Subcutaneous abdominal adipose tissue (tissue), 5 donors: Measurements from ENCODE around the gene UGCG.
"Not testable (repeated sequence)": the region's sequence is repeated elsewhere in the genome, so short reads cannot be mapped to it uniquely, and the experiment has no call there.

Experiments
- H3K27ac ChIP-seq: one replicate; pipeline ENCODE4 v1.7.0; 2013; ENCODE audit warnings: low read depth, mild to moderate bottlenecking, inconsistent platforms, low read length, moderate library complexity
- H3K27me3 ChIP-seq, 5 donors: one replicate each; pipeline ENCODE4 v1.7.0; 2013; ENCODE audit warnings: low read length in 5 of 5, inconsistent platforms in 1 of 5; ENCODE audit not compliant: control insufficient read depth in 5 of 5, insufficient read depth in 4 of 5
- H3K36me3 ChIP-seq, 5 donors: one replicate each; pipeline ENCODE4 v1.7.0; 2013; ENCODE audit warnings: low read length in 5 of 5; ENCODE audit not compliant: control insufficient read depth in 5 of 5, insufficient read depth in 5 of 5
- H3K4me1 ChIP-seq, 5 donors: one replicate each; pipeline ENCODE4 v1.7.0; 2013; ENCODE audit warnings: low read length in 5 of 5, mild to moderate bottlenecking in 3 of 5, moderate library complexity in 1 of 5; ENCODE audit not compliant: control insufficient read depth in 5 of 5, insufficient read depth in 5 of 5
- H3K4me3 ChIP-seq, 5 donors: one replicate each; pipeline ENCODE4 v1.7.0; 2013; ENCODE audit warnings: low read length in 5 of 5, low read depth in 1 of 5
- H3K9ac ChIP-seq, 5 donors: one replicate each; pipeline ENCODE4 v1.7.0; 2013; ENCODE audit warnings: low read length in 5 of 5, mild to moderate bottlenecking in 4 of 5, moderate library complexity in 3 of 5
- H3K9me3 ChIP-seq, 5 donors: one replicate each; pipeline ENCODE4 v1.7.0; 2013; ENCODE audit warnings: low read length in 5 of 5; ENCODE audit not compliant: control insufficient read depth in 5 of 5
- donor health status: healthy.
- donor health status: healthy.
- donor health status: healthy.
- donor health status: healthy.
- donor health status: healthy.

Gene UGCG

GRCh38 chr9:111870774-111871498 lies 25.7 kb upstream of the UGCG start:
- H3K27ac ChIP-seq, result no peak overlapping the region
- H3K9ac ChIP-seq, result no peak overlapping the region
- H3K36me3 ChIP-seq, result peaks cover 0 to 4% (median 0%) of the 10 kb centered on the region in 5 donors
- no peak overlapping the region for H3K4me3 ChIP-seq
- no peaks in the 10 kb centered on the region for H3K9me3 ChIP-seq
- peaks cover 0 to 2% (median 0%) of the 10 kb centered on the region in 5 donors for H3K4me1 ChIP-seq
- H3K27me3 ChIP-seq, result no peaks in the 10 kb centered on the region

GRCh38 chr9:111871499-111871855 lies 25.1 kb upstream of the UGCG start:
- H3K36me3 ChIP-seq, result peaks cover 0 to 4% (median 0%) of the 10 kb centered on the region in 5 donors
- peaks cover 0 to 2% (median 0%) of the 10 kb centered on the region in 5 donors for H3K4me1 ChIP-seq
- H3K4me3 ChIP-seq, result no peak overlapping the region
- no peak overlapping the region for H3K9ac ChIP-seq
- H3K9me3 ChIP-seq, result no peaks in the 10 kb centered on the region
- H3K27ac ChIP-seq, result no peak overlapping the region
- no peaks in the 10 kb centered on the region for H3K27me3 ChIP-seq

- Histone ChIP-seq H3K27ac (no peak overlapping the region), H3K4me1 (no peaks in the 10 kb centered on the region), H3K9ac (no peak overlapping the region), H3K4me3 (no peak overlapping the region), H3K36me3 (peaks cover 0 to 4% (median 0%) of the 10 kb centered on the region in 5 donors), H3K27me3 (no peaks in the 10 kb centered on the region), H3K9me3 (no peaks in the 10 kb centered on the region)
Measured at GRCh38 chr9:111872886-111873285, 23.7 kb upstream of the UGCG start.

- Histone ChIP-seq H3K4me1 (no peaks in the 10 kb centered on the region), H3K9ac (no peak overlapping the region), H3K9me3 (no peaks in the 10 kb centered on the region), H3K36me3 (peaks cover 0 to 4% (median 0%) of the 10 kb centered on the region in 5 donors), H3K27me3 (no peaks in the 10 kb centered on the region), H3K4me3 (no peak overlapping the region), H3K27ac (no peak overlapping the region)
Measured at GRCh38 chr9:111873901-111874300, 22.7 kb upstream of the UGCG start.

- no peaks in the 10 kb centered on the region for H3K4me1 ChIP-seq
- H3K27me3 ChIP-seq, result no peaks in the 10 kb centered on the region
- H3K36me3 ChIP-seq, result peaks cover 0 to 4% (median 0%) of the 10 kb centered on the region in 5 donors
- no peaks in the 10 kb centered on the region for H3K9me3 ChIP-seq
- H3K27ac ChIP-seq, result no peak overlapping the region
- no peak overlapping the region for H3K9ac ChIP-seq
- no peak overlapping the region for H3K4me3 ChIP-seq
Measured at GRCh38 chr9:111874500-111874899, 22.1 kb upstream of the UGCG start.

GRCh38 chr9:111875291-111875690 lies 21.3 kb upstream of the UGCG start:
- H3K4me3 ChIP-seq, H3K27ac ChIP-seq, H3K4me1 ChIP-seq, H3K9me3 ChIP-seq, H3K9ac ChIP-seq, H3K36me3 ChIP-seq, H3K27me3 ChIP-seq: not testable (repeated sequence)

GRCh38 chr9:111875691-111876090 lies 20.9 kb upstream of the UGCG start:
- not testable (repeated sequence) for H3K27ac ChIP-seq, H3K36me3 ChIP-seq, H3K9me3 ChIP-seq

GRCh38 chr9:111876179-111876578 lies 20.4 kb upstream of the UGCG start:
- Histone ChIP-seq H3K36me3 (peaks cover 0 to 4% (median 0%) of the 10 kb centered on the region in 5 donors), H3K4me1 (no peaks in the 10 kb centered on the region), H3K9ac (no peak overlapping the region), H3K27ac (no peak overlapping the region), H3K4me3 (no peak overlapping the region), H3K9me3 (no peaks in the 10 kb centered on the region), H3K27me3 (no peaks in the 10 kb centered on the region)

More at GRCh38 chr9:111875691-111876090, 20.9 kb upstream of the UGCG start:
- H3K27me3 ChIP-seq, H3K9ac ChIP-seq, H3K4me3 ChIP-seq, H3K4me1 ChIP-seq: not testable (repeated sequence)

- H3K36me3 ChIP-seq, result peaks cover 0 to 4% (median 0%) of the 10 kb centered on the region in 5 donors
- H3K4me1 ChIP-seq, result no peaks in the 10 kb centered on the region
- H3K27ac ChIP-seq, result no peak overlapping the region
- H3K9me3 ChIP-seq, result no peaks in the 10 kb centered on the region
- no peak overlapping the region for H3K4me3 ChIP-seq
- no peaks in the 10 kb centered on the region for H3K27me3 ChIP-seq
- no peak overlapping the region for H3K9ac ChIP-seq
Measured at GRCh38 chr9:111877420-111877819, 19.2 kb upstream of the UGCG start.

GRCh38 chr9:111878946-111879345 lies 17.7 kb upstream of the UGCG start:
- Histone ChIP-seq H3K4me1 (no peaks in the 10 kb centered on the region), H3K9ac (no peak overlapping the region), H3K27me3 (no peaks in the 10 kb centered on the region), H3K27ac (no peak overlapping the region), H3K4me3 (no peak overlapping the region), H3K36me3 (peaks cover 0 to 4% (median 0%) of the 10 kb centered on the region in 5 donors), H3K9me3 (no peaks in the 10 kb centered on the region)
